NCI-H345 (cell line): ENCODE results near the gene B9D1.

Experiments used
- DNase-seq: peaks from one replicate; lab custom pipeline; 2025; lab: John Stamatoyannopoulos, UW

Gene B9D1

DNA sequence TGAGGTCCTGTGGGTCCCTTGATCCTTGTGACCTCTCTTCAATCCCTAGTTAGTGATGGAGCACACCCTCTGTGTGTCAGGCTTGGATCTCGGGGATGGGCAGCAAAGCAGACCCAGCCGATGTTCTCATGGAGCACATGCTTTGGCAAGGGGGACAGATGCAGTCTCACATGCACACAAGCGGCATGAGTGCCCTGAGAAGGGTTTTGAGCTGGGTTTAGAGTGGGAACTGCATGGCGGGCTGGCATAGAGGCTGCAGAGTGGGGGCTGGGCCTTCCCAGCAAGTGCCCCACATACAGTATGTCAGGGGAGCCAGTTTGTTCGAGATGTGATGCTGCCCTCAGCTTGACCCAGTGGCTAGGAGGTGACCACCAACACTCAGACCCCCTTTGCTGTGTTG, 41.6 kb downstream of the B9D1 start:
- DNase-seq = no peak

DNA sequence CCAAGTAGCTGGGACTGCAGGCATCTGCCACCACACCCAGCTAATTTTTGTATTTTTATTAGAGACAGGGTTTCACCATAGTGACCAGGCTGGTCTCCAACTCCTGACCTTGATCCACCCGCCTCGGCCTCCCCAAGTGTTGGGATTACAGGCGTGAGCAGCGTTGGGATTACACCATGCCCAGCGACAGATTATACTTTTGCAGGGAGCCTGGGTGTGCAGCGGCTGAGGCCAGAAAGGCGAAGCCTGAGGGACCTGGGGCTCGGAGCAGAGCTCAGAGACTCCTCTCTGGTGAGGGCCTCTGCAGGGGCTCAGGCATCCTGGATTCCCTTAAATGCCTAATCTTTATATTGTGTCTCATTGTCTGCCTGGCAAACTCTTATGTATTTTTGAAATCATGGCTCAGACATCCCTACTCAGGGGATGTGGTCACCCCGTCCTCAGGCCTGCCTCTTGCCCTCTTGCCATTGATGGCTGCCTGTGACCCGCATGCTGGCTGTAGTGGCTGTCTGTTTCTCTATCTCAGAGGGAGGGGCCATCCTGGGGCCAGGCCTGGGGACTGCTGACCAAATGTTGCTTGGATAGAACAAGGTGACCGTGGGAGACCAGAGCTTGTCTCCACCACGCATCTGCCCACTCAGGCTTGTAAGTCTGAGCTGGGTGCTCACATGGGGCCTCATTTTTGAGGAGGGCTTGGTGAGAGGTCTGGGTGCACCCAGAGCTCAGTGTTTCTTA, 42.6 kb downstream of the B9D1 start:
- no peak for DNase-seq

DNA sequence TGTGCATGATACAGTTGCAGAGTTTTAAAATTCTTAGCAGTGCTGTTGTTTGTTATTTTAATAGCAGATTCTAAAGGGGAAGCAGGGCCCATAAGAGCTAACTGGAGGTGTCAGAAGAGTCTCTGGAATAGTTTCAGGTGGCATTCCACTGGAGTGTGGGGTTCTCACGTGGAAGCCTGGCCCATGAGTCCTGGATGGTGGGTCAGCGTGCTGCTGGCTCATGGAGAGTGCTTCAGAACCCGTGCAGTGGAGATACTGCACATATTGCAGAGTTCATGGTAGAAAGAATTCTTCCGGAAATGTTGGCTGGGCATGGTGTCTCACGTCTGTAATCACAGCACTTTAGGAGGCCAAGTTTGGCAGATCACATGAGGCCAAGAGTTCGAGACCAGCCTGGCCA, 43.9 kb downstream of the B9D1 start:
- DNase-seq = no peak

DNA sequence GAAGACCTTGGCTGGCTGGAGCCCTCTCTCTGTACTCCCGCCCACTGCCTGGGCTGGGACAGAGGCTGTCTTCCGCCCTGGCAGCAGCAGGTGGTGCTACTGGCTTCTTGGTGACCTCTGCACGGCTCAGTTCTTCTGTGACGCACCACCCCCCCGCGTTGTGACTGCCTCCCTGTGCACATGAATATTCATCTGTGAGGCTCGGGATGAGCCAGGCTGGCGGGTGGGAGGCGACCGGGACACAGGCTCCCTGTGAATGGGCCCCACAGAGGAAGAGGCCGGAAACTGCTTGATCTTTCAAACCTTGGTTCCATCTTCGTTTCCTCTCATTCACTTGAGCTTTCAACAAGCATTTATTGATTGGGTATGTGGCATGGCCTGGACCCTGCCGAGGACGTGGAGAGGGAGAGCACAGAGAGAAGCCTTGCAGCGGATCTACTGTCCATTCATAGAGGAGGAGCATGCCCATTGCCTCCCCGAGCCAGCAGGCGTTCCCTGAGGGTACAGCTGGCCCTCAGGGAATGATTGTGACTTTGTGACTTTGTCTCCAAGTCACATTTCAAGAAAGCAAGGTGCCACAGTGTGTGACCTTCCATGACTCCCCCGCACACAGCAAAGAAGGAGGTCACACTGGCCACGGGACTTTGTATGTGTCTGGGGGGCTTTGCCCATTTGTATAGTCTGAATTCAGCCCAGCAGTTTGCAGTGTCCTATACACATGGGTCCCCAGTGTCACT, 45.0 kb downstream of the B9D1 start:
- DNase-seq = no peak

DNA sequence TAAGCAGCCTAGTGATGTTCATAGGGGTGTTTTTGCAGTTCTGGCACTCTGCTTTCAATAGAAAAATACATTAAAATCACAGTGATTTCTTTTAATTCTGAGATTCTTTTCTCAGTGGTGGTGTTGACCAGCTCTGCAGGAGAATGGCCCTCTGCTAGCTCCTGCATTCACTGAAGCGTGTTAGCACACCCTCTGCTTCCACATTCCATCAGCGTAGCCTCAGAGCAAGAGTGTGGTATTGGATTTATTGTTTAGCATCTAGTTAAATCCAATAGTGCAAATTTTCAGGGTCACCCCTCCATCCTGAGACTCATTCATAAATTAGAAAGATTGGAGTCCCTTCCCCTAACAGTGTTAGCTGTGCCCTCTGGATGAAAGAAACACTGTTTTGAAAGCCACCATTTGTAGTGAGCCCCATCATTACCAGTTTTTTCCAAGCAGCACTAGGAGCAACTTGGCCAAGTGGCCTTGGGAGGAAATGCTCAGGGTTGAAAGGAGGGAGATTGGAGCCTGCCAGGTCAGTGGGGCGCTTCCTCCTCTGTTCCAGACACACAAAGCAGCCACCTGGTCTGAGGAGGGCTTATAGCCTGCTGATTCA, 45.7 kb downstream of the B9D1 start:
- no peak for DNase-seq

DNA sequence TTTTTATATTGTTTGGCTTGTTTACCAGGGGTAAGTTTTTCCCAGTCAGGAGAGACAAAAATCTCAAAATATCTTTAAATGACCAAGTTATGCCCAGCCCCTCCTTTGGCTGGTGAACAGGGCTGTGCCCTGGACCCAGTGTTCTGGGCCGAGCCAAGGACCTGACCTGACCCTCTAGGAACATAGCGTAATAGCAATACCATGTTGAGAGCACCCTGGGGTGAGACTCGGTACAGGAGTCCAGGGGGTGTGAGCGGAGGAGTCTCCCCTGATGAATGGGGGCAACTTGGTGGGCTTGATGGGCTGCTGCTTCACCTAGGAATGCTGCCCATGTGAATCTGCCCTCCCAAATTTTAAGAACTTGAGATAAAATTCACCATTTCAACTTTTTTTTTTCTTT, 47.4 kb downstream of the B9D1 start:
- DNase-seq = no peak

DNA sequence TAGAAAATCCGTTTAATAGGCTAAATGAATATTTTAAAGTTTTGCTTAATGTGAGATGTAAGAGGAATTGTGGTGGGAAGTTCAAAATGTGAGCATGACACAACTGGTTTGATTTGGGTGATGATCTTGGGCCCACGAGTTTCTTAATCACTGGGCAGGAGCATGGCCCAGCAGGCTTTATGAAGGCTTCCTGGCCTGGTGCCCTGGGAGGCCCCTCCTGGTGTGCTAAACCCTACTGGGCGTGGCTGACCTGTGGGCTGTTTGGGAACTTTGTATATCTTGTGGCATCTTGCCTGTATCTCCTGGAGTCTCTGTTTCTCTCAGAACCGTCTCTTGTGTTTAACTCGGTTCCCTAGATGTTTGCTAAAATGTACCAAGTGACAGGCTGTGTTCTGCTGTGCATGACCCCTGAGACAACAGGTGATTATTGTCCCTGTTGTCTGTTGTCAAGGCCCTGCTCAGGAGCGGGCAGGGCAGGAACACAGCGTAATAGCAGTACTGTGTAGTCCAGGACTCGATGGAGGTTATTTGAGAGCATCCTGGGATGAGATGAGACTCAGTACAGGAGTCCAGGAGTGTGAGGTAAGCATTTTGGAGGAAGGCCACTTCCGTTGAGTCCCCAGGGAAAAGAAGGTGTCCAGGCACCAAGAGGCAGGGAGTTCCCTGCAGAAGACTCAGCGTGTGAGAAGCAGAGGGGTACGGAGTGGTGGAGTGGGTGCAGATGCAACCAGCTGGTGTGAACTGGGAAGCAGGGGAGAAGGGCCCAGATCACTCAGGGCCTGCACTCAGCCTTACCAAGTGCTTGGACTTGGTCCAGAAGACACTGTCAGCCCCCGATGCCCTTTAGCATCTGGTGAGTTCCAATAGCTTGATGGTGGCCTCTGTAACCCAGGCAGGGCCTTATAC, 48.5 kb downstream of the B9D1 start:
- DNase-seq = no peak

DNA sequence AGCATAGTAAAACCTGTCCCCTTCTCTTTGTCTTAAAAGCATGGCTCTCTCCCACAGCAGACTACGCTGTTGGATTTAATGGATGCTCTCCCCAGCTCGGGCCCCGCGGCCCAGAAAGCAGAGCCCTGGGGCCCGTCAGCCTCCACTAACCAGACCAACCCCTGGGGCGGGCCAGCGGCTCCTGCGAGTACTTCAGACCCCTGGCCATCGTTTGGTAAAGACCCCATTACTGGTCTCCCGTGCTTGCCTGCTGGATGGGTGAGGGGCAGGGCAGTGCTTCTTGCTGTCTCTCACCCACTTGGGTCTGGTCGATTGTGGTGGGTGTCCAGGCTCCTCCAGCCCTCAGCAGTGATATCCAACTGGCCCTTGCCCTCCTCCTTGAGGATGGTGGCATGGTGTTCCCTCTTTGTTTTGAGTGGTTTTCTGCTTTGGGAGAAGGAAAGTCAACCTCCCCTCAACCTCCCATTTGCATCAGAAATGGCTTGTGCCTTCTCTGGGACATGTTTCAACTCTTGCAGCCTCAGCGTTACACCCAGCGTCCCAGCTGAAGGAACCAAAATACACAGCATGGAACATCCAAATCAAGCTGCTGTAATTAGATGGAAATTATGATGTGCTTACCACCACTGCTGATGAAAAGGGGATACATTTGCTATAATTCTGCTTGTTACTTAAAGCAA, 49.3 kb downstream of the B9D1 start:
- DNase-seq = no peak

DNA sequence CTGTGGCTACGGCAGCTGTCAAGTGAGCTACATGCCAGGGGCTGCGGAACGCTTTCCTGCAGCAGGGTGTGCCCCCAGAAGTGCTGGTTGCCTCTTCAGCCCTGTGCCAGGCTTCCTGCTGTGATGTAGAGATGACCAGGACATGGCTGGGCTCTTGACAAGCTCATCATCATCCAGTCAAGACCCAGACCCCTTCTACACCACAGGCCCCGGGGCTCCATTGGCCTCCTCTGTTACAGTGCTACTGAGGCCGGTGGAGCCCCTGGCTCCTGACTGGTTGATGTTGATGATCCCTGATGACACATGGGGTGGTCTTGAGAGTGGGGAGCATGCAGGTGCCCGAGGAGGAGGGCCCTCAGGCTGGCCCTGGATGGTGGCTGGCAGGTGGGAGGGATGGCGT, 50.1 kb downstream of the B9D1 start:
- no peak for DNase-seq

DNA sequence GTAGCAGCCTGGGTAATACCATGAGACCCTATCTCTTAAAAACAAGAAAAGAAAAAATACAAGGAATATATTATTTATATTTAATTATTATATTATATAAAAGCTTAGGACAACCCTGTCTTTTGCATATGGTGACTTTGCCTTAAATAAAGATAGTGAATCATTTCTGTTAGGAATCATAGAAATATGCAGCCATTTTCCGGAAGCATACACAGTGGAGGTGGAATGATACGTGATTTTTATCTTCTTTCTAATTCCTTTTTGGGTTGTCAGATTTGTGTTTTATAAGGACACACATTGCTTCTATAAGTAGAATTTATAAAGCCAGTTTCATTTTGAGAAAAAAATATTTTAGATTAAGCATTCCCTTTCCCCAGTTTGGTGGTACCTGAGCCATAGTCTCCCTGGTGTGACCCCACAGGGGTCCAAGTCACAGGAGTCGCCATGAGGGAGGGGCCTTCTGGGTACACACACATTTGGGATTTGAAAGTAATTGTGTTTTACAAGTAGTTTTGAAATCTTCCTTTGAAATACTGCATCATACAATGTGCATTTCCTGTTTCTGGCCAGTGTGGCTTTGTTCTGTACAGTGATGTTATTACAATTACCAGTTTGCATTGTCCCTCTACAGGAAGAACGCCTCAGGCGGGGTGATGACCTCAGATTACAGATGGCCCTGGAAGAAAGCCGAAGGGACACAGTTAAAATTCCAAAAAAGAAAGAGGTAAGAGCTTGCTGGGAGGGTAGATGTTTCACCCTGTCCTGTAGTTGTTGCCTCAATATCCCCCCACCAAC, 50.9 kb downstream of the B9D1 start:
- no peak for DNase-seq

DNA sequence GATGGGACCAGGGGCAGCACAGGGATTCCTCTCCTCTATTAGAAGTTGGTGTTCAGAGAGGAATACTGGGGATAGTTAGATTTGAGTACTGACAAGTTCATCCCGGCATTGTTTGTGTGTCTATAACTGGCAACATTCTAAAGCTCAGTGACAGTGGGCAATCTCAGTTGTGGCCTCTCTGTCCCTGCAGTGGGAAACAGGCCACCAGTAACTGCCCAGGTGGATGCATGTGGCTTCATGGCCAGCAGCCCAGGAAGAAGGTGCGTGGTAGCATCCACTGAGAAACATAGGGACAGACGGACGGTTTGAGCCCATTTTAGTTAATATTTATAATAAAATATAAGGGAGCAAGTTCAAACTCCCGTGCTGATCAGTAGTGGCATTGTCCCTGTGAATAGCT, 51.5 kb downstream of the B9D1 start:
- no peak for DNase-seq

DNA sequence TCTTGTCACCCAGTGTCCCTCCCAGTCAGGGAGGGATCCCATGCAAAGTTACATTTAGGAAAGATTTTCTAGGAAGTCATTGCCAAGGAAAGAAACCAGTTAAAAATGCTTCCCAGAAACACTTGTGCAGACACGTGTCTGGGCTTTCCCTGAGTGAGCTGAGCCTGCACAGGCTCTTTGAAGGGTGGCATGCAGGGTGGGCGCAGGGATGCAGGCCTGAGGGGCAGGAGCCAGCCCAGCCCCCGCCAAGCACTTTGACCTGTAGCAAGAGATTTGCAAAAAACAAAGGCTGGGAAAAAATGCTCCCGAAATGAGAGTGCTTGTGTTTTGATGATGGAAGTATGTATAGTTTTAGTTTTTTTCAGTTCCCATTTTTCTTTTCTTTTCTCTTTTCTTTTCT, 52.4 kb downstream of the B9D1 start:
- DNase-seq = no peak

DNA sequence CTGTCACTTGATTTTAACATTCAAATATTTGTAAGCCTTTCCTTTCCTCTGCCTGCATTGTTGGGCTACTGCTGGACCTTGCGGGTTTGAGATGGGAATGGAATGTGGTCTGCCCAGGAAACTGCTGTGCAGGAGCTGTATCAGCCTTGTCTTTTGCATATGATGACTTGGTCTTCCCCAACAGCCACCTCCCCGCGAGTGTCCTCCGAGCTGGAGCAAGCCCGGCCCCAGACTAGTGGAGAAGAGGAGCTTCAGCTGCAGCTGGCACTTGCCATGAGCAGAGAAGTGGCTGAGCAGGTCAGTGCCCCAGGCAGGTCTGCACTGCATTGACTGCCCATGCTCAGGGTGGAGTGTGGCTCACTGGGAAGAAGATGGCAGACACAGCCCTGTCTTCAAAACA, 52.8 kb downstream of the B9D1 start:
- DNase-seq = no peak

DNA sequence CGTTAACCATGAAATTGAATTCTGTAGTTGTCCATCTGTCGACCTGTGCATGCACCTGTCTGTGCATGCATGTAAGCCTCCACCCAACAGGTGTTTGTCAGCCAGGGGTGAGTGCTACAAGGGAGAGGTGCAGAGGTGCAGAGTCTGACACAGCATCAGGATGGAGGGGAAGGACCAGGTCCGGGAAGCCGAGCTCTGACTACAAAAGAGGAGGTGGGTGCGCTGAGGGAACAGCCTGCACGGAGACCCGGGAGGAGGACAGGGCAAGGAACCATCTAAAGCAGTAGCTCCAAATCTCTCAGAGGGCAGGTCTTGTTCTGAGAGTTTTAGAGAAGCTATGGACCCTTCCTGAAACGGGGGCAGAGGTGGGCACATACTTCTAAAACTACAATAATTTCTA, 54.1 kb downstream of the B9D1 start:
- no peak for DNase-seq

DNA sequence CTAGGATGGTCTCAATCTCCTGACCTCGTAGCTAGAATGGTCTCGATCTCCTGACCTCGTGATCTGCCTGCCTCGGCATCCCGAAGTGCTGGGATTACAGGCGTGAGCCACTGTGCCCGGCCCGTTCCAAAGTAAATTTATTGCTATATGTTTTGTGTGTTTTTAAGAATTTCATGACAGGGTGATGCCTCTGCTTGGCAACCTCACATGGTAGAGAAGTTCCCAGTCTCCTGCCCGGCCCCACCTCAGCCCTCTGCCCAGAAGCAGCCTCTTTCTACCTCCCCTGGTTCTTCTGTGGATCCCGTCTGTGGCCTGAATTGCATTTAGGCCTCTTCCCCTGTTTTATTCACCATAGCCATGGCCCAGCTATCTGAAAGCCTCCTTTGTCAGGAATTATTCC, 55.0 kb downstream of the B9D1 start:
- DNase-seq = no peak

DNA sequence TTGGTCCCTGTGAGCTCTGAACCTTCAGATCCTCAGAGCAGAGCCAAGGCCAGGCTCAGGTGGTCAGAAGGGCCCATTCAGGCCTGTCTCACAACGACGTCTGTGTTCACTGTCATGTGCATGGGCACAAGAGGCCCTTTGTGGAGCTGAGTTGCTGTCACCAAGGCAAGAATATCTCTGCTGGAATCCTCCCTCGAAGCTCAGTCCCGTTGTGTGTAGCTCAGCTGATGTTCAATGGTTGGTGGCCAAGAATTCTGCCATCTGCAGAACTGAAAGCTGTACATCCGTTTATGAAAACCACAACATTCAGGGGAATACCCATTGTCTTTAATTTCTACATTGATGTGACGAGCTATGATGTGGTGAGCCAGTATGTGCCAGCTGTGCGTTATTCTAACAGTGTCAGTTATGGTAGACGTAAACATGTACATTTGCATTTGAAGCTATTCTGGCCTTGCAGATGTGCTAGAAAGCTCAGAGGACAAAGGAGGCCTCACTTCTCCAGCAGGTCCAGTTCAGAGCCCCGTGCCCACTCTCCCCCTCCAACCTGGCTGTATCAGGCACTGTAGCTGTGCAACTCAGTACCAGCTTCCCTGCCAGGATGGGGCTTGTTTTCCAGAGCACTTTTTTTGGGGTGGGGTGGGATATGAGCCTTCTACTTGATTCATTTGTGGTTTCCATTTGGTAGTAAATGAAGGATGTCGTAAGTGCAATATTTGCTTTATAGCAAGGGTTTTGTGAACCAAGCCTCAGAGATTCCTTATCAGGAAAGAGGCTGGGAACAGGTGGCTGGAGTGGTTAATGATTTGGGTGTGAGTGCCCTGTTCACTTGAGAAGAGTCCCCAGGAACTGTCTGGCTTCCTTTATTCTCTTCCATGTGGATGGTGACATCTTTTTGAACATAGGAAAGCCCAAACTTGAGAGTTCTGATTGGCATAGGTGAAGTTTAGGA, 56.1 kb downstream of the B9D1 start:
- DNase-seq = no peak

DNA sequence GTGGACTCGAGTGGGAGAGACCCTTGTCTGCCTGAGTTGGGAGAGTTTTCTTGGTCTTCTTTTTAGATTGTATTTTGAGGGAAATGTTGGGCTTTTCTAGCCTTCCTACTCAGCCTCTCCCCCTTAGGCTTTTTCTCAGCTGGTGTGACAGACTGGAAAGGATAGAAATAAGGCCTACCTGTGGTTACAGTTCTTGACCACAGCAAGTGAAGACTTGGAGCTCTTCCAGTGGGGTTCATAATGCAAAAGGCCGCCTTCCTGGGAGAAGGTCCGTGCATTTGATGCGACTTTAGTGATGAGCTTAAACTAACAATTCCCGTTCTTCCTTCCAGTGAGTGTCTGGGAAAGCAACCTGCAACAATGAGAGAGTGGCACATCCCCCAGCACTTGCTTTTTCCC, 56.8 kb downstream of the B9D1 start:
- DNase-seq = no peak

DNA sequence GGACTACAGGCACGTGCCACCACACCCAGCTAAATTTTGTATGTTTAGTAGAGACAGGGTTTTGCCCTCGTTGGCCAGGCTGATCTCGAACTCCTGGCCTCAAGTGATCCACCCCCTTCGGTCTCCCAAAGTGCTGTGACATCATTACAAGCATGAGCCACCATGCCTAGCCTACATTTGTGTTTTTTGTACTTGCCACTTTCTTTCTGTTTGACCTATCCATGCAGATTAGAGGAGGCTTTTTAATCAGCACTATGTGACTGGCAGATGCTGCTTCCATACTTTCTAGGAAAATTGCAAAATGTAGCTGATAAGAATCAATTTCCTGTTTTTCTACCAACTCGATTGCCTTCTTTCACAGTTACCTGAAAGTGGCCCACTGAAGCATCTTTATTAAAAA, 57.3 kb downstream of the B9D1 start:
- no peak for DNase-seq

DNA sequence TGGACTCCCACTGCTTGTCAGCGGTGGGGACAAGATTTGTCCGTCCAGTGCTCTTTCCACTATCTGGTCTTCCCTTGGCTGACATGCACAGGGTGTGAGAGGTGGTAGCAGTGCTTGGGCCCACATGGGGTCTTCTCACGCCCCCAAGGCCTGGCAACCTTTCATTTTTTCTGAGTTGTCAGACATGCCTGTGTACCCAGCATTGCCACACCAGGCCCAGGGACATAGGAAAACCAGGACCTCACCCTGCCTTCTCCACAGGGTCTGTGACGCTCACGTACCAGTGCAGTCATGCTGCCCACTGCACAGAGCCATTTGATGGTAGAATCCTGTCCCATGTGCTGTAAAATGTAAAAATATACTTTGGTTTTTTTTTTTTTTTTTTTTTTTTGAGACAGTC, 57.8 kb downstream of the B9D1 start:
- DNase-seq = no peak

DNA sequence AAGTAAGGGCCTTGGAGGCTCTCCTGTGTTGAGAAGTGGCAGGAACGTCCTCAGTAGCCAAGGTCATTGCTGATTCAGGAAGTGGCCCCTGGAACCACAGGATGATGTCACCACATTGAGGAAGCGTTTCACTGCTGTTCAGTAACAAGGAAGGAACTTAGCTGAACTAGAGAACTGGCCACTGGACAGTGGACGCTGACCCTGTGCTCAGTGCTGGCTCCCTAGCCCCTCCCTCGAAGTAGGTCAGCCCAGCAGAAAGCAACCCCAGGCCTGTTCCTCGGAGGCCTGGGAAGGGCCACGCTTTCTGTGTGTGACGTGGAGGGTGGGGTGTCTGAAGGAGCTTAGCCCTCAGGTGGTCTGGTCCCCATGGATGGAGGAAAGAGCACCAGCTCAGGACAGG, 58.3 kb downstream of the B9D1 start:
- DNase-seq = no peak
